ENCODE measurements around the gene CELSR3. TPM values are rescaled to one million over a fixed set of nuclear protein-coding genes. Genes with fewer than 3 reads are reported as not detected.
A peak's percentile ranks its signal among the peaks of the same experiment; 100 is the strongest.

The CELSR3 gene
- total and polyA plus RNA-seq, 2 of the 4 experiments (the other 2 are of a cell fraction): 0.18 to 0.63 TPM

DNA sequence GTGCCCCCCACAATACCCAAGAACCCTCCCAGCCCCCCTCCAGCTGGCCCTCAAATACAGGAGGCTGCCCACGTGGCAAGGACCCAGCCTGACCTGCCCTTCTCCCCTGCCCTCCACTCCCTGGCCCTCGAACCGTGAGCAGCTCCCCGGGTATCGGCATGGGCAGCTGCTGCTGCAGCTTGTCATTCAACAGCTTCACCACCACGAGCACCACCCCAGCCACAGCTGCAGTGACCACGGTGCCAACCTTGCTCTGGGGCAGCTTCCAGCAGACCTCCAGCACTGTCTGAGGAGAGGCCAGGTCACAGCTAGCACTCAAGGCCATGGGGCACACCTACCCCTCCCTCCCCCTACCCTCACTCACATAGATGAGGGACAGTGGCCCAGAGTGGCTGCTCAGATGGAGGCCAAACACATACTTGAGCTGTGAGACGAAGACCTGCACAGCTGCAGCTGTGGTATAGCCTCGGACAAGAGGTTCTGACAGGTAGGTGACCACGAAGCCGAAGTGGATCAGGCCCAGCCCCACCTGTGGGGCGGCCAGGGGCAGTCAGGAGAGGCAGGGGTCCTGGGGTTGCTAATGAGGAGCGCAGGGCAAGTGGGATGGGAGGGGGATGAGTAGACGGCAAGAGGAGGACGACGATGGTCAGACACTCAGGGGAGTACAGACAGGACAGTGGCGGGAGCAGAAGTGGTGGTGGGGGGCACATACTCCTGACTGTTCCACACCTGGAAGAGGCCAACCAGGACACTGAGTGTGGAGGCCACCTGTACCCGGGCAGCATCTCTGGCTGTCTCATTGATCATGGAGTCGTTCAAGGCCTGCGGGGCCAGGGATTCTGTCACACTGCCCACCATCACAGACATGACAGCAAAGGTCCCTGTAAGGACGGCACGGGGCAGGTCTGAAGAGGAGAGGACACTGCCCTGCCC is 30.9 kb downstream of the CELSR3 start (continued):
- TF ChIP-seq, protein P1, sequence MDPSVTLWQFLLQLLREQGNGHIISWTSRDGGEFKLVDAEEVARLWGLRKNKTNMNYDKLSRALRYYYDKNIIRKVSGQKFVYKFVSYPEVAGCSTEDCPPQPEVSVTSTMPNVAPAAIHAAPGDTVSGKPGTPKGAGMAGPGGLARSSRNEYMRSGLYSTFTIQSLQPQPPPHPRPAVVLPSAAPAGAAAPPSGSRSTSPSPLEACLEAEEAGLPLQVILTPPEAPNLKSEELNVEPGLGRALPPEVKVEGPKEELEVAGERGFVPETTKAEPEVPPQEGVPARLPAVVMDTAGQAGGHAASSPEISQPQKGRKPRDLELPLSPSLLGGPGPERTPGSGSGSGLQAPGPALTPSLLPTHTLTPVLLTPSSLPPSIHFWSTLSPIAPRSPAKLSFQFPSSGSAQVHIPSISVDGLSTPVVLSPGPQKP (IDR thresholded peaks at IDR 0.05; ENCODE audit: borderline replicate concordance, low read depth, low read length): no peak

DNA sequence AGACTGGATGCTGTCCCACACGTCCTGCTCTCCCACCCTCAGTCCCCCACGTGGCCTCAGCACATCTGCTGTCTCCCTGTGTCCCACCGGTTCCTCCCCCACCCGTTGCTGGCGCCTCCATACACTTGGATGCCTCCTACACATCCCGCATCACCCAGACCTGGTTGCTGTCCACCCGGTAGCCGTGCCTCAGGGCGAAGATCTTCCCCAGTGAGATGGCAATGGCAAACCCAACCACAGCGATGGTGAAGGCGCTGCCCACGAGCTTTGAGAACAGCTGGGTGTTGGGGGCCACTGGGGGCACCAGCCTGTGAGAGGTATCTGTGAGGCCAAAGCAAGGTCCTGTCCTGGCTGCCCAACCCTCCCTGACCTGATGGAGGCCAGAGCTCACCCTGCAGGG is 31.9 kb downstream of the CELSR3 start:
- intact Hi-C loops (cut with micrococcal nuclease): loop anchor here (10.0 kb wide), 1 partner anchor 186 kb away; the partner anchor contains the start of genes ATRIP, CCDC51 and TMA7
- ATAC-seq (ENCODE audit: low read depth): no peak
- Histone ChIP-seq H2AFZ (replicated peaks; ENCODE audit: low read length, poor library complexity) (no peak overlapping the region), H3K56ac (ENCODE audit: extremely low read depth, insufficient read depth, low read length) (no peak overlapping the region), H2BK120ac (ENCODE audit: low read depth, low read length) (no peak overlapping the region), H3K18ac (ENCODE audit: low read depth, low read length) (no peak overlapping the region), H2BK5ac (ENCODE audit: low read depth, low read length, poor library complexity, severe bottlenecking) (no peak overlapping the region), H3K4ac (ENCODE audit: low read depth, low read length) (no peak overlapping the region), H3K4me2 (ENCODE audit: low read depth, low read length) (no peak overlapping the region), H4K8ac (ENCODE audit: low read depth in 2 of 2, low read length in 2 of 2) (no peak overlapping the region), H3K36me3 (ENCODE audit: control insufficient read depth, insufficient read depth, low read length) (peaks cover 79% of the 10 kb centered on the region), H2BK15ac (ENCODE audit: low read depth, low read length) (no peak overlapping the region), H3K9me3 (ENCODE audit: control insufficient read depth, insufficient read depth, low read length) (no peaks in the 10 kb centered on the region), H3K27me3 (ENCODE audit: control insufficient read depth, insufficient read depth, low read length) (no peaks in the 10 kb centered on the region), H2AK9ac (replicated peaks; ENCODE audit: low read depth, low read length, poor library complexity) (peak overlapping the region; percentile 65), H2BK20ac (ENCODE audit: low read depth, low read length) (no peak overlapping the region), H4K5ac (ENCODE audit: low read depth, low read length) (no peak overlapping the region), H3K4me1 (ENCODE audit: control insufficient read depth, insufficient read depth, low read length) (peaks cover 11% of the 10 kb centered on the region), H2AK5ac (ENCODE audit: low read depth, low read length) (no peak overlapping the region), H3K14ac (replicated peaks; ENCODE audit: low read depth, low read length) (no peak overlapping the region), H3K9ac (ENCODE audit: low read depth, low read length) (no peak overlapping the region), H3K23ac (ENCODE audit: low read depth, low read length) (no peak overlapping the region), H3K4me3 (ENCODE audit: insufficient read depth, low read depth, low read length) (no peak overlapping the region), H4K20me1 (ENCODE audit: insufficient read depth, low read length) (peaks cover 53% of the 10 kb centered on the region), H3K27ac (ENCODE audit: insufficient read depth, low read length) (no peak overlapping the region), H4K91ac (ENCODE audit: insufficient read depth, low read depth, low read length) (no peak overlapping the region), H3K79me1 (ENCODE audit: low read depth in 1 of 2, low read length in 2 of 2) (peaks cover 29 to 57% of the 10 kb centered on the region in 2 experiments), H3K9me1 (ENCODE audit: insufficient read depth, low read length) (peaks cover 12% of the 10 kb centered on the region)
- no TSS peak for BruUV-seq (replicated peaks)
- dilution Hi-C loops (cut with HindIII; ENCODE audit: low sequenced_read_pairs, unreplicated experiment): no loop called here
- no peak for DNase-seq
- TF ChIP-seq MAZ (IDR thresholded peaks at IDR 0.05; ENCODE audit: borderline replicate concordance, low read depth, low read length) (no peak), MXI1 (IDR thresholded peaks at IDR 0.05; ENCODE audit: borderline replicate concordance, low read depth, low read length) (no peak), MAFK (IDR thresholded peaks at IDR 0.05; ENCODE audit: low read depth, low read length) (no peak), RCOR1 (IDR thresholded peaks at IDR 0.05; ENCODE audit: insufficient replicate concordance, low read length) (no peak), FOS (IDR thresholded peaks at IDR 0.05; ENCODE audit: low read depth, low read length) (no peak), BHLHE40 (IDR thresholded peaks at IDR 0.05; ENCODE audit: low read depth, low read length) (no peak), CHD1 (IDR thresholded peaks at IDR 0.05; ENCODE audit: low read depth, low read length) (no peak), RFX5 (IDR thresholded peaks at IDR 0.05; ENCODE audit: low read depth, low read length) (no peak), RAD21 (IDR thresholded peaks at IDR 0.05; ENCODE audit: low read length) (no peak), SMC3 (IDR thresholded peaks at IDR 0.05; ENCODE audit: low read depth, low read length) (no peak)
- TF ChIP-seq, protein P2, sequence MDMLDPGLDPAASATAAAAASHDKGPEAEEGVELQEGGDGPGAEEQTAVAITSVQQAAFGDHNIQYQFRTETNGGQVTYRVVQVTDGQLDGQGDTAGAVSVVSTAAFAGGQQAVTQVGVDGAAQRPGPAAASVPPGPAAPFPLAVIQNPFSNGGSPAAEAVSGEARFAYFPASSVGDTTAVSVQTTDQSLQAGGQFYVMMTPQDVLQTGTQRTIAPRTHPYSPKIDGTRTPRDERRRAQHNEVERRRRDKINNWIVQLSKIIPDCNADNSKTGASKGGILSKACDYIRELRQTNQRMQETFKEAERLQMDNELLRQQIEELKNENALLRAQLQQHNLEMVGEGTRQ (IDR thresholded peaks at IDR 0.05; ENCODE audit: low read depth, low read length): no peak
- 91% methylated on average over 4 of the region's 12 CpGs; no CpG with 5 or more reads in 1 of the 2 experiments for whole genome bisulfite sequencing, 2 experiments (ENCODE audit: extremely low coverage in 2 of 2, insufficient read length in 1 of 2)
- ChIA-PET CTCF (no interaction called here), POLR2A (ENCODE audit: unreplicated experiment) (no interaction called here)
- in situ Hi-C loops (cut with MboI; ENCODE audit: low sequenced_read_pairs): no loop called here
